HepG2 (cell line): Measurements from ENCODE around the gene SPINK9. TPM values are rescaled to one million over a fixed set of nuclear protein-coding genes. Genes with fewer than 3 reads are reported as not detected.

Experiments used
- ATAC-seq: fragments of 200-7000 bp; cut with Tn5 transposase; 3 replicates; pipeline ENCODE4 v1.9.1; 2020; ENCODE audit warnings: mild to moderate bottlenecking, moderate library complexity
- BruUV-seq: library from RNA; stranded (reverse); fragments of 400-500 nt; replicated peaks from 2 replicates; lab custom pipeline; 2021; lab: Mats Ljungman, UMichigan
- CTCF ChIA-PET: fragments of 300-600 bp; formaldehyde crosslinking; extraction: SDS; loops from one replicate; lab custom pipeline; 2021; ENCODE audit warnings: low total read pairs, inconsistent platforms, low intra/inter-chr PET ratio; lab: Yijun Ruan, JAX
- POLR2A ChIA-PET: fragments of 350-600 bp; sonication (Branson Sonifier 250); formaldehyde crosslinking; loops from one replicate; lab custom pipeline; 2020; ENCODE audit warnings: antibody characterized with exemption, inconsistent platforms; lab: Yijun Ruan, JAX
- DNase-seq: peaks from one replicate; pipeline ENCODE4 v3.0.0-alpha.2; 2015; ENCODE audit warnings: low spot score
- FAIRE-seq: peaks from 3 replicates; lab custom pipeline; 2011; peaks lifted over from hg19 to GRCh38; lab: Jason Lieb, UNC
- H2AFZ ChIP-seq: one replicate; pipeline ENCODE4 v1.6.1; 2011; ENCODE audit warnings: low read length, inconsistent platforms
- H3K27ac ChIP-seq: fragments of 300-600 bp; 3 replicates; pipeline ENCODE4 v1.8.0; 2011; ENCODE audit warnings: mixed run types, mild to moderate bottlenecking, mixed read lengths, low read length, inconsistent platforms; ENCODE audit not compliant: insufficient read depth; ENCODE audit errors: extremely low read length
- H3K27me3 ChIP-seq, 2 experiments: fragments of 200-600 bp in 1 of 2; 2 replicates in 1 of 2; 3 replicates in 1 of 2; pipeline versions ENCODE4 v1.6.0 to v1.8.0; 2011; ENCODE audit warnings: low read length in 2 of 2, mild to moderate bottlenecking in 2 of 2, moderate library complexity in 2 of 2, inconsistent platforms in 1 of 2; ENCODE audit not compliant: insufficient read depth in 2 of 2, control insufficient read depth in 1 of 2
- H3K36me3 ChIP-seq, 2 experiments: fragments of 200-600 bp in 1 of 2; replicated peaks in 1 of 2; 2 replicates in 1 of 2; 3 replicates in 1 of 2; pipeline versions ENCODE4 v1.5.1 to v1.8.0; 2011; ENCODE audit warnings: low read length in 2 of 2, inconsistent platforms in 1 of 2; ENCODE audit not compliant: insufficient read depth in 2 of 2, control insufficient read depth in 1 of 2
- H3K4me1 ChIP-seq: 2 replicates; pipeline ENCODE4 v1.5.1; 2012; ENCODE audit warnings: low read length, inconsistent platforms; ENCODE audit not compliant: insufficient read depth
- H3K4me2 ChIP-seq: 2 replicates; pipeline ENCODE4 v1.6.0; 2011; ENCODE audit warnings: low read depth, low read length, inconsistent platforms
- H3K4me3 ChIP-seq, 3 experiments: fragments of 200-600 bp in 1 of 3; sonication (generic), shearing (Covaris generic) in 1 of 3; replicated peaks in 1 of 3; 2 replicates each; pipeline ENCODE4 v1.5.1; 2011 to 2016; ENCODE audit warnings: low read length in 3 of 3, inconsistent platforms in 2 of 3, low read depth in 2 of 3, mild to moderate bottlenecking in 2 of 3, control low read depth in 1 of 3, mixed read lengths in 1 of 3; ENCODE audit not compliant: insufficient read depth in 1 of 3
- H3K79me2 ChIP-seq: one replicate; pipeline ENCODE4 v1.6.1; 2011; ENCODE audit warnings: low read length, inconsistent platforms; ENCODE audit not compliant: insufficient read depth
- H3K9ac ChIP-seq: 2 replicates; pipeline ENCODE4 v1.6.0; 2011; ENCODE audit warnings: mild to moderate bottlenecking, low read depth, low read length, inconsistent platforms; ENCODE audit not compliant: insufficient read depth
- H3K9me3 ChIP-seq: 2 replicates; pipeline ENCODE4 v1.5.1; 2012; ENCODE audit warnings: mild to moderate bottlenecking, low read length
- H4K20me1 ChIP-seq: 2 replicates; pipeline ENCODE4 v1.6.0; 2011; ENCODE audit warnings: inconsistent platforms, mild to moderate bottlenecking, low read length, moderate library complexity; ENCODE audit not compliant: insufficient read depth
- ARID3A ChIP-seq: IDR thresholded peaks from 2 replicates; pipeline ENCODE4 v1.6.1; 2012; ENCODE audit warnings: low read depth, low read length, improper control_type of control experiment
- FOXP1 ChIP-seq, 2 experiments: fragments of 450-650 bp in 1 of 2; IDR thresholded peaks; 2 replicates each; pipeline ENCODE4 v1.6.1; 2017 to 2018; ENCODE audit warnings: antibody characterized with exemption in 1 of 2
- MLLT10 ChIP-seq: sonication (generic); formaldehyde crosslinking; IDR thresholded peaks from 2 replicates; pipeline ENCODE4 v1.4.0; 2020; ENCODE audit warnings: missing genetic modification reagents
- MXD4 ChIP-seq: IDR thresholded peaks from 2 replicates; pipeline ENCODE4 v1.6.1; 2016; ENCODE audit warnings: mild to moderate bottlenecking, missing biosample characterization, missing genetic modification reagents
- NR1H2 ChIP-seq: sonication (generic); formaldehyde crosslinking; IDR thresholded peaks from 2 replicates; pipeline ENCODE4 v1.8.1; 2022; ENCODE audit warnings: low read depth, missing genetic modification reagents, borderline replicate concordance
- REXO4 ChIP-seq: sonication (generic); formaldehyde crosslinking; IDR thresholded peaks from 2 replicates; pipeline ENCODE4 v1.8.0; 2022; ENCODE audit warnings: missing genetic modification reagents, mild to moderate bottlenecking, borderline replicate concordance
- ZNF180 ChIP-seq: sonication (generic); formaldehyde crosslinking; IDR thresholded peaks from 2 replicates; pipeline ENCODE4 v1.4.0; 2020; ENCODE audit warnings: low read depth, missing genetic modification reagents, borderline replicate concordance
- ZNF20 ChIP-seq: sonication (generic); formaldehyde crosslinking; IDR thresholded peaks from 2 replicates; pipeline ENCODE4 v1.4.0; 2020; ENCODE audit warnings: mild to moderate bottlenecking, moderate library complexity, missing genetic modification reagents
- ZNF383 ChIP-seq: sonication (generic); formaldehyde crosslinking; IDR thresholded peaks from 2 replicates; pipeline ENCODE4 v1.4.0; 2020; ENCODE audit warnings: missing genetic modification reagents, mild to moderate bottlenecking, borderline replicate concordance
- ZNF574 ChIP-seq: sonication (generic); formaldehyde crosslinking; IDR thresholded peaks from 2 replicates; pipeline ENCODE4 v1.4.0; 2020; ENCODE audit warnings: missing genetic modification reagents
- WGBS: methylation state at CpG from one replicate; pipeline ENCODE4 v1.1.6; 2017; ENCODE audit warnings: low lambda C conversion rate; 5-methylcytosine and 5-hydroxymethylcytosine counted together
- in situ Hi-C: cut with HindIII; loops from 2 replicates; pipeline ENCODE4 v1.10.0; 2017; ENCODE audit warnings: low pct_unique_long_range_greater_than_20kb; ENCODE audit not compliant: extremely low pct_ligation_motif_present
- intact Hi-C: fragments of 100-400 bp; cut with micrococcal nuclease; formaldehyde crosslinking; loops from one replicate; pipeline ENCODE4 v1.10.0; 2022; ENCODE audit not compliant: unreplicated experiment
- polyA plus RNA-seq, 8 experiments: library from polyadenylated mRNA; depleted of rRNA in 3 of 8; stranded (reverse) in 7 of 8; unstranded in 1 of 8; fragments of >200 nt; fragmentation: Illumina TruSeq in 4 of 8; extraction: Trizol in 4 of 8; gene quantifications; 2 replicates each; pipeline versions ENCODE4 v1.2.1 to v1.2.3, GENCODE V29; 2011 to 2016; ENCODE audit warnings: low read depth in 4 of 8, missing spikeins in 1 of 8, mixed read lengths in 1 of 8; ENCODE audit not compliant: insufficient read depth in 1 of 8
- total RNA-seq, 5 experiments: library from RNA; depleted of rRNA; stranded (reverse); fragments of >200 nt; fragmentation: Illumina TruSeq; extraction: Trizol; gene quantifications; 2 replicates each; pipeline ENCODE4 v1.2.3, GENCODE V29; 2016; ENCODE audit warnings: low read depth in 1 of 5

Gene SPINK9
- total and polyA plus RNA-seq, 2 of the 13 experiments (the other 11 are each of a cell fraction or from before 2014, with no cell fraction given) = not detected

GRCh38 chr5:148372166-148372725 is 36.9 kb downstream of the SPINK9 start:
- POLR2A ChIA-PET = no interaction called here
- FAIRE-seq (no peak), ATAC-seq (no peak)
- H4K20me1 ChIP-seq = no peaks in the 10 kb centered on the region
- H3K4me3 ChIP-seq = no peak overlapping the region
- no peak overlapping the region for H3K4me2 ChIP-seq
- CTCF ChIA-PET = no interaction called here
- intact Hi-C loops = no loop called here
- no peaks in the 10 kb centered on the region for H3K4me1 ChIP-seq
- 10% methylated on average over 2 of the region's 2 CpGs for WGBS
- no peak overlapping the region for H2AFZ ChIP-seq
- H3K79me2 ChIP-seq = no peaks in the 10 kb centered on the region
- TF ChIP-seq ARID3A = no peak
- TF ChIP-seq ZNF383 (CRISPR knock-in tag) = no peak
- no peak for TF ChIP-seq MLLT10 (CRISPR knock-in tag)
- no peak for TF ChIP-seq MXD4 (CRISPR knock-in tag)
- TF ChIP-seq FOXP1 (IDR thresholded peaks at IDR 0.05) = no peak
- no peak for TF ChIP-seq FOXP1 (CRISPR knock-in tag; IDR thresholded peaks at IDR 0.05)
- TF ChIP-seq ZNF574 = no peak
- no peak for TF ChIP-seq ZNF180 (CRISPR knock-in tag)
- no peak for TF ChIP-seq REXO4 (CRISPR knock-in tag)
- TF ChIP-seq ZNF20 (CRISPR knock-in tag) = no peak
- no peak for TF ChIP-seq NR1H2 (CRISPR knock-in tag)
- TF ChIP-seq, all 625 proteins: peak for 0
- in situ Hi-C loops = loop anchor here (10.0 kb wide), 2 partner anchors 197 to 417 kb away; no protein-coding TSS in a partner anchor
- Histone ChIP-seq H3K9ac (no peak overlapping the region), H3K27ac (no peak overlapping the region), H3K27me3 (no peaks in the 10 kb centered on the region), H3K36me3 (no peaks in the 10 kb centered on the region), H3K9me3 (no peaks in the 10 kb centered on the region)
- no TSS peak for BruUV-seq
- DNase-seq = no peak
